Erythroblast (primary cell): ENCODE results near the gene LRATD1.
A peak's percentile ranks its signal among the peaks of the same experiment; 100 is the strongest.

Experiments used
- DNase-seq, 2 experiments: peaks; one replicate each; lab custom pipeline; 2025; lab: John Stamatoyannopoulos, UW
- GATA1 ChIP-seq: IDR thresholded peaks from 2 replicates; pipeline ENCODE4 v1.6.1; 2011; ENCODE audit warnings: low read depth, mild to moderate bottlenecking, control low read depth, low read length, moderate library complexity
- POLR2A ChIP-seq: IDR thresholded peaks from 2 replicates; pipeline ENCODE4 v1.6.1; 2011; ENCODE audit warnings: mild to moderate bottlenecking, low read length

Gene LRATD1, protein sequence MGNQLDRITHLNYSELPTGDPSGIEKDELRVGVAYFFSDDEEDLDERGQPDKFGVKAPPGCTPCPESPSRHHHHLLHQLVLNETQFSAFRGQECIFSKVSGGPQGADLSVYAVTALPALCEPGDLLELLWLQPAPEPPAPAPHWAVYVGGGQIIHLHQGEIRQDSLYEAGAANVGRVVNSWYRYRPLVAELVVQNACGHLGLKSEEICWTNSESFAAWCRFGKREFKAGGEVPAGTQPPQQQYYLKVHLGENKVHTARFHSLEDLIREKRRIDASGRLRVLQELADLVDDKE

DNA sequence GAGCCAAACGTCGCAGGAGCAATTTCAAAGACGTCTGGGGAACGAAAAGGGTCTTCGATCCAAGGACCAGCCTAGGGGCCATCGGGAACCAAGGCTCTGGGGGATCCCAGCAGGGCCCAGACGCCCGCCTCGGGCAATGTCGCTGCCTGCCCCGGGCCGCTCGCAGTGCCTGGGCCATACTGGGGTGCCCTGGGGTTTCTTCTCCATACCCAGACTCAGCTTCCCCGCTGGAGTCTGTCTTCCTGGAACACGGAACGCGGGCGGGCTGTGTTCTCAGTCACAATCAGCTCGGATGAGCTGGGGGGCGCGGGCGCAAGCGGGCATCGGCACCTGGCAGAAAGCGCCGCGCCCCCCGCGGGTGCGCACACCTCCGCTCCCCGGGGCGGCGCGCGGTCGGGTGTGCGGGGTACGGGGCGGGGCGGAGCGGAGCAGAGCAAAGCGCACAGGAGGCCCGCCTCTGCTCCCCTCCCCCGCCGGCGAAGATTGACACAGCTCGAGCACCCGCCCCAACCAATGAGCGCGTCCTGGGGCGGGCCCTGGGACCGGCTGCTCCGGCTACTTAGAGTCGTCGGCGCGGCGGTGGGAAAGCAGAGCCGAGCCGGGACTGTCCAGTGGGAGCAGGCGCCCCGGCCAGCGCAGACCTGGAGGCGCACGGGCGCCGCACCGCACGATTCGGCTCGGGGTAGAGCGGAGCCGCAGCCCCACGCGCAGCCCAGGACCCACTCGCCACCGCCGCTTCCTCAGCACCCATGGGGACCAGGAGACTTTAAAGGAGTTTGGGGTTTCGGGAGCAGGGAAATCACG lies at the start of gene LRATD1:
Gene LRATD1 (plus strand): TSS at position 585 of the 804 bp plus-strand sequence. CDS start 1,263 bp downstream, outside the sequence.
- TF ChIP-seq POLR2A (no peak), GATA1 (no peak)
- DNase-seq: peak; percentile 16 to 19

DNA sequence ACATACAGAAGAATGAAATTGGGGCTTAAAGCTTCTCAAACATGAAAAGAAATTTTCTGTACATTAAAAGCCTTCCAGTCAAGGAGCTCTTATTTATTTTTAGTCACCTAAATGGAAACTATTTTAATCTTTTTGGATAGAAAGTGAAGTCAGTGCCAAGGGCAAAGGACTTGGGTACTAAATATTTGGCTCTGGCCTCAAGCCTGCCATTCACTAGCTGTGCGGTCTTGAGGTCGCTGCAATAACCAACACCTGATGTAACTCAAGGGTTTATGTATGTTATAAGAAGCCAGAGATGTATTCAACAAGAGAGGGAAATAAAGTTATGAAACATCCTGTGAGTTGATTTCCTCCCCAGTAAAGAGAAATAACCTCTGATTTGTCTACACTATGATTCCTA lies 49.5 kb upstream of the LRATD1 start:
- TF ChIP-seq POLR2A (no peak), GATA1 (no peak)
- DNase-seq: no peak

DNA sequence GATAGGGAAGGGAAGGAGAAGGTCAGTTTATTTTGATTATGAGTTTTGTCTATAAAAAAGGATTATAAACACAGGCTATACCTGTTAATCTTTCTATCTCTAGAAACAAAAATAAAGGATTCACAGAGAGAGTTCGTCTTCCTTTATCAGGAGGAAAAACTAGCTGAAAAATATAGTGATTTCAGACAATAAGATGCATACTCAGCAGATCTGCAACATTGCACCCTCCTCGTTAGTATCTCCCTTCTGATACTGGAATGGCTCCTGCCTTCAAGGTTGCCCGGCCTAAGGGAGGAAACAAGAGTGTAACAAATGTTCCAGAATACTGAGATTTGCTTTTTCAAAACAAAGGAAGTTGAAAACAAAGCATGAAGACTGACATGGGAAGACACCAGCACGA lies 48.7 kb upstream of the LRATD1 start:
- no peak for DNase-seq

DNA sequence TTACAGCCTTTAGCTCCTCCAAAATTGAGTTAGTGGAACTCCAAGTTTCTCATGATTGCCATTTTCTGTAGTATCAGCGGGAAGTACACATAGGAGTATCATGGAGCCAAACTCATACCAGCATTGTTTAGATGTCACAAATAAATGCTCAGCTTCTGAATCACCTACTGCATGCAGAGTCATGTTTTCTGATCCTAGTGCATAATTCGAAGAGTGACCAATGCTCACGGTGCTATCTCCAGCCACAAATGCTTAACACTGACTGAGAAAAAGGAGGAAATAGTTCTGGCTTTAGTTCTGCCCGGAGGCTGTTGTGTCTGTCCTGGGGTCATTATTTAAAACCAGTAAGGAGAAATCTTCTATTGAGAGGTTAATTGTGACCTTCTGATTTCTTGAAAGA lies 45.4 kb upstream of the LRATD1 start:
- DNase-seq: no peak
- no peak for TF ChIP-seq GATA1
- TF ChIP-seq POLR2A: no peak

More for the DNA sequence above, 48.7 kb upstream of the LRATD1 start:
- TF ChIP-seq POLR2A (no peak), GATA1 (no peak)

DNA sequence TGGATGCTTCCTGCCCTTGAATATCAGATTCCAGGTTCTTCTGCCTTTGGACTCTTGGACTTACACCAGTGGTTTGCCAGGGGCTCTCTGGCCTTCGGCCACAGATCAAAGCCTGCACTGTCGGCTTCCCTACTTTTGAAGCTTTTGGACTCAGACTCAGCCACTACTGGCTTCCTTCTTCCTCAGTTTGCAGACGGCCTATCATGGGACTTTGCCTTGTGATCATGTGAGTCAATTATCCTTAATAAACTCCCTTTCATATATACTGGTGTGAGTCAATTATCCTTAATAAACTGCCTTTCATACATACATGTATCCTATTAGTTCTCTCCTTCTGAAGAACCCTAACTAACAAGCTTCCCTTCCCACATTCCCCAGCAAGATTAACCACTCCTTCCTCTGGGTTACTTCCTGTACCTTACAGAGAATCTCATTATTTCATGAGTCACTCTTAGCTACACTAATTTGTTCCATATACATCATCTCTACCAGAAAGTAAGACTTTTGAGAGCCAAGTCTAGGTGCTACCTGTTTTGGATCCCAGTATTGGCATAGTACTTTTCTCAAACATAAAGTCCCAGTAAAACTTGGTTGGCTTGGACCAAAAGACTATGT lies 31.3 kb upstream of the LRATD1 start:
- TF ChIP-seq POLR2A: no peak
- TF ChIP-seq GATA1: no peak
- DNase-seq: no peak

DNA sequence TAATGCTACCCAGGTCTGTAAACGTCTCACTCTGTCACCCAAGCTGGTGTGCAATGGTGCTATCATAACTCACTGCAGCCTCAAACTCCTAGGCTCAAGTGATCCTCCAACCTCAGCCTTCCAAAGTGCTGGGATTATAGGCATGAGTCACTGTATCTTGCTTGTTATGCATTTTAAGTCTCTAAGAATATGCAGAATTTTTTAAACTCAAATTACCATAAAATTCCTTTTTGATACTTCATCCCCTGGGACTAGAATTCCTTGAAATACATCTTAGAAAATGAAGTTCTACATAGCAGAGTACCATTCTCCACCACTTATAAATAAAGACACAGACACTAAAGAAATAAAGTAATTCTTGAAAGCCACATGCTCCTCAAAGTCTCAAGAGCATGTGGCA lies 30.2 kb upstream of the LRATD1 start:
- no peak for DNase-seq
- TF ChIP-seq GATA1 (no peak), POLR2A (no peak)

DNA sequence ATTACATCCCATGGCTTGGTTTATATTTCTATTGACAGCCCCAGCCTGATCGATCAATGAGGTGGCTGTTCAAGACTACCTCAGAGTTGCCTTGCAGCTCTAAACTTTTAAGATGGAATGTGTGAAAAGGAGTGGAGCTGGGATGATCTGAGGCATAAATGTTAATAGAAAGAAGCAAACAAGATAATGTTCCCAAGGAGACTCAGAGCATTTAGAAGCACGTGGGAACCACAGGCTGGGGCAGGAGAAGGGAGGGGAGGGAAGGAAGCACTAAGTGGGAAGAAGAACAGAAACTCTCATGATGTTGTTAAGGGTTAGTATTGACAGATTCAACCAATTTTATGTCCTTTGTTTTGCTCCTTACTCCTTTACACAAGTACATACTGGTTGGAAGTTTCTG lies 28.8 kb upstream of the LRATD1 start:
- no peak for DNase-seq
- TF ChIP-seq GATA1: no peak
- no peak for TF ChIP-seq POLR2A

DNA sequence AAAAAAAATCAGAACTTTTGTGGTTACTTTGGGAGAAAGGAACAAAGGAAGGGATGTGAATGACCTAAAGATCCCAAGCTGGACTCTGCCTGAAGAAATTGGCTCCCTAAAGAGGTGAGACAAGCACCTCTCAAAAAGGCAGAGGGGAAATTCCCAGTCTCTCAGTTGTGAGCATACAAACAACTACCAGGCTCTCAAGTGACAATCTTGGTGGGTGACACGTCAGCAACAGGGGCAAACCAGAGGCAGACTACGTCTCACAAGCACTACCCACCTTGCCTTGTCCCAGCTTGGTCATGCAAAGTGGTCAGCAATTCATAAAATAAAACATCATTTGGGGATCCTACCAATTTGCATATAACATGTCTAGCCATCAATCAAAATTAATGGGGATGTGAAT lies 24.3 kb upstream of the LRATD1 start:
- TF ChIP-seq GATA1: no peak
- no peak for TF ChIP-seq POLR2A
- DNase-seq: no peak

DNA sequence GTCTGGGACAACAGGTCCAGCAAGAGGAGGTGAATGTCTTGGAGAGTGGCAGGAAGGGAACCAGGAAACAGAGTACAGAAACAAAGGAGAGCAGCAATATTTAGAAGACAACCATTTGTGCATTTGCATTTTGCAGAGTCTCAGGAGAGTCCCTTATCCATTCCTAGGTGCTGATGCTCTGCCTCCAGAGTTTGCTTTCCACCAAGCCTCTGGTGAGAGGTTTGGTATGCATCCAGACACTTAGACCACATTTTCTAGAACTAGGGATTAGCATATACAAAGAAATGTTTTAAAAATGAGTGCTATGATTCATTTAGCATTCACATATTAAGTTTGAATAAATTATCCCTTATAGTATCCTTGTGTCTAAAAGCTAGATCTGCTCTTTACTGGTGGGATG lies 18.5 kb upstream of the LRATD1 start:
- TF ChIP-seq GATA1 (no peak), POLR2A (no peak)
- DNase-seq: no peak

DNA sequence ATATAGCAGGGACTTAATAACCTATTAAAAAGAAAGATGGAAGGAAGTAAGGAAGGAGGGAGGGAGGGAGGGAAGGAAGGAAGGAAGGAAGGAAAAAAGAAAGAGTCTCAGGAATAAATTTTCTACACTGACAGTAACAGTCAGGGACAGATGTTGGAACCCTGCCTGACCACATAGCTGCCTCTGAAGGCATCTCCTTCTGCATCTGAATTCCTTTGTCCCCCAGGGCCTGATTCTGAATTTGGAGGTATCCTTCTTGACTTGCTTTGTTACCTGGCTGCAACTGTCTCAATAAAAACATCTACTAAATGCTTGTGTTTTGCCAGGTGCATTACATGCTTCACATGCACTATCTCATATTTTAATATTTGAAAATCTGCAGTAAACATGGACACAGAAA lies 17.4 kb upstream of the LRATD1 start:
- no peak for TF ChIP-seq POLR2A
- TF ChIP-seq GATA1: no peak
- no peak for DNase-seq

DNA sequence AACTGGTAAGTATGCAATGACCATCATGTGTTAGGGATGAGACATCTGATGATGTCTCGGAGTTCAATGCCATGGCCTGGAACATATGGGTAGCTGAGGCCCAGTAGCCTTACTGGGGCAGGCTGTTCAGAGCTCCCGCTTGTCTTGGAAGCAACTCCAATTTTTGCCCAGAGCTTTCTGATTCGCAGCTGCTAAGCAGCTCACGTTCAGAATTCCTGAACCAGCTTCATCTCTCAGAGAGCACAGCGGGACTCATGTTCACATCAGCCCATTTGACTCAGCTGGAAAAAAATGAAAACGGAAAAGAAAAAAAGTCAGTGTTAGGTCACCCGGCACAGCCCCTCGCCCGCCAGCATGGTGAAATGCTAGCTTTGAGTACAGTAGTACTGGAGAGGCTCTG lies 16.8 kb upstream of the LRATD1 start:
- no peak for DNase-seq
- TF ChIP-seq POLR2A (no peak), GATA1 (no peak)

DNA sequence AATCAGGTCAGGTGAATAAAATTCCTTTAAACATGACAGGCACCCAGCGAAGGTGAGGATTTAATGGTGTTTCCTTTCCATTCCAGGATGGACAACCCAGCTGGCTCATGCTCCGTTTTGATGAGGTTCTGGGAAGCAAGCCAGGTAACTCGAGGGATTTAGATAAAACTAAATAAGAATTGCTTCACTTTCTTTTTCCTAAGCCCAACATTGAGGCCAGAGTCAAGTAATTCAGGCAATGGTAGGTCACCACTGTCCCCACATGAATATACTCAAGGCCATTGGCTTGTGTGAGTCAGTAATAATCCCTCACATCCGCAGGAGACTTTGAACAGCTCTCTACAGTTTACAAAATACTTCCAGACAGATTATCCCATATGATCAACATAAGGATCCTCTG lies 16.2 kb upstream of the LRATD1 start:
- TF ChIP-seq POLR2A (no peak), GATA1 (no peak)
- DNase-seq: no peak

DNA sequence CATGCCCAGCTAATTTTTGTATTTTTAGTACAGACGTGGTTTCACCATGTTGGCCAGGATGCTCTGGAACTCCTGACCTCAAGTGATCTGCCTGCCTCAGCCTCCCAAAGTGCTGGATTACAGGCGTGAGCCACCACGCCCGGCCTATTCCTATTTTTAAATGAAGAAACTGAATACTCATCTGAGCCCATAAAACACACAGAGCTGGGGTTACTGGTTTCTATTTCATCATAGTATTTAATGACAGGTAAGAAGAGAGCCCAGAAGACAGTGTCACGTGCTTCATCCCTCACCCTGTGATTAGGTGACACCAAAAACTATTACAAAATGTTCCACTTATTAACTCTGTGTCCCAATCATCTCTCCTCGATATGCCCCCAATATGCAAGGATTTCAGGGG lies 15.6 kb upstream of the LRATD1 start:
- no peak for TF ChIP-seq GATA1
- no peak for TF ChIP-seq POLR2A
- DNase-seq: no peak

DNA sequence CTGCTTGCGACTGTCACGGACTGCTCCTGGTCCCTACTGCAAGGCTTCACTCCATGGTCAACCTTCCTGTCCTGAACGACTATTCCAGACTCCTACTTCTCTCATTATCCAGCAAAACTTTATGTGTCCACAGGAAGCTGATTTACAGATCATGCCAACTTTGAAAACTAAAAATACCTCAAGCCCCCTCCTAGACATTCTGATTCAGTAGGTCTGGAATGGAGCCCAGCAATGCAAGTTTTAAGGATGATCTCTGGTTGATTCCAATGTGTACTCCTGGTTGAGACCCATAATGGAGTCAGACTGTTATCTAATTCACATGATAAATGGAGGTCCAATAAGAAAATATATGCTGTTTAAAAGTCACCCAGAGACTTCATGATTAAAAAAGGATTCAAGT lies 13.1 kb upstream of the LRATD1 start:
- no peak for TF ChIP-seq GATA1
- TF ChIP-seq POLR2A: no peak
- DNase-seq: no peak

DNA sequence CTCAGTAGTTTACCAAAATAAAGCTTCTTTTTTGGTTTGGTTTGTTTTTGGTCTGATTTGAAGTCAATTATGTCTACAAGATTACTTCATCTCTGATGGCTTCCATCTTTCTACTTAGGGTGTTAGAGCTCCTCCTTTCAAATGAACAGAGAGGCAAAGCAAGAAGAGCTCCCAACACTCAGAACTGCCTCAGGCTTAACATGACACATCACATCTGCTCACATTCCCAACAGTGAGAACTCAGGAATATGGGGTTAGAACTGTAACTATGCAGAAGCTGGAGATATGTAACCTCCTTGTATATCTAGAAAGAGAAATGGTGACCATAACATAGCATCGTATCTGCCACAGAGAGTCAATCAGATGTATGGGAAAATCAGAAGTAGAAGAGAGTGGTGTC lies 11.4 kb upstream of the LRATD1 start:
- no peak for DNase-seq
- TF ChIP-seq GATA1 (no peak), POLR2A (no peak)
